Endothelial cell of umbilical vein (primary cell): ENCODE data around the gene ULK4. TPM values are rescaled to one million over a fixed set of nuclear protein-coding genes. Genes with fewer than 3 reads are reported as not detected.

Experiments used
- BruUV-seq: library from RNA; stranded (reverse); fragments of 400-500 nt; replicated peaks from 2 replicates; lab custom pipeline; 2021; lab: Mats Ljungman, UMichigan
- CTCF ChIA-PET: fragments of 300-600, 350-600 bp; sonication (Branson Sonifier 250); formaldehyde crosslinking; loops from one replicate; lab custom pipeline; 2021; ENCODE audit warnings: antibody characterized with exemption, inconsistent platforms; lab: Charles Lee
- POLR2A ChIA-PET: fragments of 300-600, 350-600 bp; sonication (Branson Sonifier 250); formaldehyde crosslinking; loops from one replicate; lab custom pipeline; 2021; ENCODE audit warnings: antibody characterized with exemption, inconsistent platforms; lab: Charles Lee
- DNase-seq: peaks from one replicate; pipeline ENCODE4 v3.0.0-alpha.2; 2011; ENCODE audit warnings: low read depth, low spot score
- FAIRE-seq: peaks from 2 replicates; lab custom pipeline; 2011; peaks lifted over from hg19 to GRCh38; lab: Jason Lieb, UNC
- H2AFZ ChIP-seq: 2 replicates; pipeline ENCODE4 v1.6.0; 2012; ENCODE audit warnings: low read depth, low read length, control low read depth, inconsistent platforms
- H3K27ac ChIP-seq: 2 replicates; pipeline ENCODE4 v1.5.1; 2011; ENCODE audit warnings: low read depth, mild to moderate bottlenecking, control low read depth, low read length, moderate library complexity; ENCODE audit not compliant: insufficient read depth
- H3K27me3 ChIP-seq, 2 experiments: 2 replicates each; pipeline versions ENCODE4 v1.6.0 to v1.6.1; 2011; ENCODE audit warnings: low read length in 2 of 2, mixed read lengths in 1 of 2; ENCODE audit not compliant: control insufficient read depth in 2 of 2, insufficient read depth in 2 of 2
- H3K36me3 ChIP-seq, 2 experiments: 2 replicates in 1 of 2; 3 replicates in 1 of 2; pipeline ENCODE4 v1.5.1; 2011; ENCODE audit warnings: low read length in 2 of 2, mild to moderate bottlenecking in 1 of 2, moderate library complexity in 1 of 2; ENCODE audit not compliant: control insufficient read depth in 2 of 2, insufficient read depth in 2 of 2; ENCODE audit errors: extremely low read depth in 1 of 2
- H3K4me1 ChIP-seq: 3 replicates; pipeline ENCODE4 v1.5.1; 2011; ENCODE audit warnings: mild to moderate bottlenecking, low read length; ENCODE audit not compliant: control insufficient read depth, insufficient read depth; ENCODE audit errors: extremely low read depth
- H3K4me2 ChIP-seq: 2 replicates; pipeline ENCODE4 v1.6.1; 2011; ENCODE audit warnings: low read length, control low read depth, mixed read lengths; ENCODE audit not compliant: insufficient read depth
- H3K4me3 ChIP-seq, 3 experiments: fragments of 200-600 bp in 1 of 3; sonication (generic), shearing (Covaris generic) in 1 of 3; replicated peaks in 1 of 3; 2 replicates each; pipeline ENCODE4 v1.5.1; 2011 to 2016; ENCODE audit warnings: control low read depth in 3 of 3, low read length in 3 of 3, mild to moderate bottlenecking in 2 of 3, inconsistent platforms in 1 of 3, low read depth in 1 of 3, moderate library complexity in 1 of 3; ENCODE audit not compliant: insufficient read depth in 1 of 3
- H3K79me2 ChIP-seq: 2 replicates; pipeline ENCODE4 v1.6.0; 2012; ENCODE audit warnings: low read length, inconsistent platforms; ENCODE audit not compliant: control insufficient read depth, insufficient read depth
- H3K9ac ChIP-seq: replicated peaks from 2 replicates; pipeline ENCODE3; 2011; ENCODE audit warnings: low read length, control low read depth; ENCODE audit not compliant: insufficient read depth; ENCODE audit errors: extremely low read depth
- H3K9me1 ChIP-seq: replicated peaks from 3 replicates; pipeline ENCODE4 v1.6.0; 2011; ENCODE audit warnings: mild to moderate bottlenecking, low read length; ENCODE audit not compliant: control insufficient read depth, insufficient read depth; ENCODE audit errors: extremely low read depth
- H3K9me3 ChIP-seq: replicated peaks from 2 replicates; pipeline ENCODE4 v1.5.1; 2012; ENCODE audit warnings: low read length, inconsistent platforms; ENCODE audit not compliant: control insufficient read depth, insufficient read depth
- H4K20me1 ChIP-seq: replicated peaks from 2 replicates; pipeline ENCODE3; 2011; ENCODE audit warnings: mild to moderate bottlenecking, low read length; ENCODE audit not compliant: control insufficient read depth, insufficient read depth; ENCODE audit errors: extremely low read depth
- EZH2 ChIP-seq: IDR thresholded peaks from 2 replicates; pipeline ENCODE4 v1.6.1; 2012; ENCODE audit warnings: borderline replicate concordance, low read depth, mild to moderate bottlenecking, moderate library complexity, low read length, inconsistent platforms; ENCODE audit not compliant: severe bottlenecking
- FOS ChIP-seq: IDR thresholded peaks from 2 replicates; pipeline ENCODE4 v1.6.1; 2011; ENCODE audit warnings: mild to moderate bottlenecking, low read length, moderate library complexity, borderline replicate concordance; ENCODE audit not compliant: insufficient read depth
- GATA2 ChIP-seq: IDR thresholded peaks from 2 replicates; pipeline ENCODE4 v1.7.0; 2011; ENCODE audit warnings: low read depth, mild to moderate bottlenecking, moderate library complexity, mixed read lengths, low read length; ENCODE audit not compliant: insufficient read length, insufficient read depth
- JUN ChIP-seq: IDR thresholded peaks from 2 replicates; pipeline ENCODE4 v1.6.1; 2011; ENCODE audit warnings: borderline replicate concordance, low read depth; ENCODE audit not compliant: insufficient read length, insufficient read depth
- MYC ChIP-seq: IDR thresholded peaks from one replicate; pipeline ENCODE4 v1.6.1; 2011; ENCODE audit warnings: mild to moderate bottlenecking, low read depth, low read length
- POLR2A ChIP-seq: IDR thresholded peaks from 2 replicates; pipeline ENCODE4 v1.6.1; 2012; ENCODE audit warnings: low read depth, mild to moderate bottlenecking, control low read depth, low read length
- POLR2AphosphoS5 ChIP-seq: IDR thresholded peaks from 2 replicates; pipeline ENCODE4 v1.6.1; 2012; ENCODE audit warnings: low read depth, mild to moderate bottlenecking, control low read depth, low read length, moderate library complexity; ENCODE audit not compliant: insufficient read depth
- dilution Hi-C: fragments of 300-500 bp; cut with MboI; formaldehyde crosslinking; loops from one replicate; pipeline ENCODE4 v1.15.0; 2019; ENCODE audit warnings: low sequenced_read_pairs; ENCODE audit not compliant: extremely low pct_ligation_motif_present
- intact Hi-C: fragments of 100-400 bp; cut with micrococcal nuclease; formaldehyde crosslinking; loops from one replicate; pipeline ENCODE4 v1.10.0; 2022
- polyA plus RNA-seq, 4 experiments: library from polyadenylated mRNA; depleted of rRNA in 3 of 4; stranded (reverse) in 3 of 4; unstranded in 1 of 4; fragments of >200 nt; gene quantifications; 2 replicates each; pipeline versions ENCODE4 v1.2.1 to v1.2.3, GENCODE V29; 2011 to 2012; ENCODE audit warnings: missing spikeins in 1 of 4
- total RNA-seq: library from RNA; stranded (reverse); gene quantifications from 2 replicates; pipeline ENCODE4 v1.2.3, GENCODE V29; 2021
- TF ChIP-seq, protein P1 (sequence below): IDR thresholded peaks from 2 replicates; pipeline ENCODE4 v1.6.1; 2011; ENCODE audit not compliant: insufficient read depth, insufficient read length
- TF ChIP-seq, protein P2 (sequence below), 2 donors: IDR thresholded peaks; 1 replicate in 1 of 2; 2 replicates in 1 of 2; pipeline ENCODE4 v1.5.1; 2011; ENCODE audit warnings: low read length in 2 of 2, mild to moderate bottlenecking in 2 of 2, moderate library complexity in 2 of 2, control low read depth in 1 of 2, inconsistent platforms in 1 of 2, low read depth in 1 of 2; ENCODE audit not compliant: insufficient read depth in 1 of 2; ENCODE audit errors: extremely low read depth in 1 of 2

ULK4 gene
- total and polyA plus RNA-seq, 2 donors (not counting 3 experiments of a cell fraction or from before 2014, with no cell fraction given): 3.3 to 16.0 TPM

DNA sequence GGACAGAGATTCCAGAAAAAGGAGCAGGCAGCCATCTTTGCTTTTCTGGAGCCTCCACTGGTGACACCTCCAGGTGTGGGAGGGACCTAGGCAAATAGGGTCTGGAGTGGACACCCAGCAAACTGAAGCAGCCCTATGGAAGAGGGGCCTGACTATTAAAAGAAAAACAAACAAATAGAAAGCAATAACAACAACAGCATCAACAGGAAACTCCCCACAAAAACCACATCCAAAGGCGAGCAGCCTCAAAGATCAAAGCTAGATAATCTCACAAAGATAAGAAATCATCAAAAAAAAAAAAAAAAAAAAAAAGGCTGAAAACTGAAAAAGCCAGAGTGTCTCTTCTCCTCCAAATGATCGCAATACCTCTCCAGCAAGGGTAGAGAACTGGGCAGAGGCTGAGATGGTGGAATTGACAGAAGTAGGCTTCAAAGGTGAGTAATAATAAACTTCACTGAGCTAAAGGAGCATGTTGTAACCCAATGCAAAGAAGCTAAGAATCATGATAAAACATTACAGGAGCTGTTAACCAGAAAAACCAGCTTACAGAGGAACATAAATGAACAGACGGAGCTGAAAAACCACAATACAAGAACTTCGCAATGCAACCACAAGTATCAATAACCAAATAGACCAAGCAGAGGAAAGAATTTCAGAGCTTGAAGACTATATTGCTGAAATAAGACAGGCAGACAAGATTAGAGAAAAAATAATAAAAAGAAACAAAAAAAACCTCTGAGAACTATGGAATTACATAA lies 537.2 kb downstream of the ULK4 start:
- Histone ChIP-seq H3K9me1 (no peaks in the 10 kb centered on the region), H3K36me3 (no peaks in the 10 kb centered on the region), H3K9ac (no peak overlapping the region), H3K9me3 (no peaks in the 10 kb centered on the region), H2AFZ (no peak overlapping the region), H3K27me3 (no peaks in the 10 kb centered on the region), H3K79me2 (no peaks in the 10 kb centered on the region), H3K4me2 (no peak overlapping the region), H4K20me1 (no peaks in the 10 kb centered on the region), H3K4me1 (no peaks in the 10 kb centered on the region), H3K4me3 (no peak overlapping the region), H3K27ac (no peak overlapping the region)
- BruUV-seq: no TSS peak
- TF ChIP-seq JUN (no peak), MYC (no peak), EZH2 (no peak), FOS (no peak), POLR2AphosphoS5 (no peak), GATA2 (no peak), POLR2A (no peak)
- TF ChIP-seq, protein P1, sequence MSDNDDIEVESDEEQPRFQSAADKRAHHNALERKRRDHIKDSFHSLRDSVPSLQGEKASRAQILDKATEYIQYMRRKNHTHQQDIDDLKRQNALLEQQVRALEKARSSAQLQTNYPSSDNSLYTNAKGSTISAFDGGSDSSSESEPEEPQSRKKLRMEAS: no peak
- TF ChIP-seq, protein P2, sequence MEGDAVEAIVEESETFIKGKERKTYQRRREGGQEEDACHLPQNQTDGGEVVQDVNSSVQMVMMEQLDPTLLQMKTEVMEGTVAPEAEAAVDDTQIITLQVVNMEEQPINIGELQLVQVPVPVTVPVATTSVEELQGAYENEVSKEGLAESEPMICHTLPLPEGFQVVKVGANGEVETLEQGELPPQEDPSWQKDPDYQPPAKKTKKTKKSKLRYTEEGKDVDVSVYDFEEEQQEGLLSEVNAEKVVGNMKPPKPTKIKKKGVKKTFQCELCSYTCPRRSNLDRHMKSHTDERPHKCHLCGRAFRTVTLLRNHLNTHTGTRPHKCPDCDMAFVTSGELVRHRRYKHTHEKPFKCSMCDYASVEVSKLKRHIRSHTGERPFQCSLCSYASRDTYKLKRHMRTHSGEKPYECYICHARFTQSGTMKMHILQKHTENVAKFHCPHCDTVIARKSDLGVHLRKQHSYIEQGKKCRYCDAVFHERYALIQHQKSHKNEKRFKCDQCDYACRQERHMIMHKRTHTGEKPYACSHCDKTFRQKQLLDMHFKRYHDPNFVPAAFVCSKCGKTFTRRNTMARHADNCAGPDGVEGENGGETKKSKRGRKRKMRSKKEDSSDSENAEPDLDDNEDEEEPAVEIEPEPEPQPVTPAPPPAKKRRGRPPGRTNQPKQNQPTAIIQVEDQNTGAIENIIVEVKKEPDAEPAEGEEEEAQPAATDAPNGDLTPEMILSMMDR (IDR thresholded peaks at IDR 0.05; ENCODE audit: extremely low read depth in 1 of 2, insufficient read depth in 1 of 2, low read depth in 1 of 2, low read length in 2 of 2): no peak
- no peak for DNase-seq
- ChIA-PET CTCF (no interaction called here), POLR2A (no interaction called here)
- dilution Hi-C loops: no loop called here
- intact Hi-C loops: no loop called here
- FAIRE-seq: no peak
